NT2/D1 (cell line): ENCODE measurements around the gene TMEM134.

Experiments
- SUZ12 ChIP-seq: IDR thresholded peaks from 2 replicates; pipeline ENCODE4 v1.6.1; 2011; ENCODE audit not compliant: insufficient read length, insufficient read depth; ENCODE audit errors: extremely low read depth
- YY1 ChIP-seq: IDR thresholded peaks from 2 replicates; pipeline ENCODE4 v1.6.1; 2011; ENCODE audit not compliant: insufficient read length, insufficient read depth

GRCh38 chr11:67432655-67433349 lies 36.2 kb downstream of the TMEM134 start:
- TF ChIP-seq YY1 (no peak), SUZ12 (no peak)
